Upper lobe of left lung (tissue), 6 donors: ENCODE results near the gene FBXL17. TPM values are rescaled to one million over a fixed set of nuclear protein-coding genes. Genes with fewer than 3 reads are reported as not detected.
"Not testable (repeated sequence)": the region's sequence is repeated elsewhere in the genome, so short reads cannot be mapped to it uniquely, and the experiment has no call there.

Experiments
- ATAC-seq, 2 donors: fragments of 200-7000 bp; cut with Tn5 transposase; one replicate each; pipeline ENCODE4 v1.9.1; 2022; ENCODE audit warnings: mild to moderate bottlenecking in 2 of 2, moderate library complexity in 2 of 2; ENCODE audit not compliant: low FRiP score in 2 of 2
- DNase-seq, 2 donors: peaks; one replicate each; pipeline ENCODE4 v3.0.0-alpha.2; 2019 to 2020
- H3K27ac ChIP-seq, 4 donors: fragments of 200-600 bp; sonication (generic); one replicate each; pipeline ENCODE4 v1.5.1; 2016 to 2019
- H3K27me3 ChIP-seq, 4 donors: fragments of 200-600 bp; sonication (generic); one replicate each; pipeline ENCODE4 v1.5.1; 2017 to 2019
- H3K36me3 ChIP-seq, 4 donors: fragments of 200-600 bp; sonication (generic); one replicate each; pipeline ENCODE4 v1.5.1; 2016 to 2019
- H3K4me1 ChIP-seq, 4 donors: fragments of 200-600 bp; sonication (generic); one replicate each; pipeline ENCODE4 v1.5.1; 2018 to 2019
- H3K4me3 ChIP-seq, 4 donors: fragments of 200-600 bp; sonication (generic); one replicate each; pipeline ENCODE4 v1.5.1; 2017 to 2019; ENCODE audit warnings: mild to moderate bottlenecking in 2 of 4, moderate library complexity in 1 of 4
- H3K9me3 ChIP-seq, 4 donors: fragments of 200-600 bp; sonication (generic); one replicate each; pipeline ENCODE4 v1.5.1; 2018 to 2019
- EP300 ChIP-seq, 4 donors: sonication (generic); formaldehyde crosslinking; IDR thresholded peaks; one replicate each; pipeline ENCODE4 v1.5.1; 2017; ENCODE audit warnings: antibody characterized with exemption in 4 of 4, control low read depth in 2 of 4
- POLR2A ChIP-seq, 4 donors: fragments of 450-650 bp; IDR thresholded peaks; one replicate each; pipeline ENCODE4 v1.5.1; 2016 to 2017; ENCODE audit warnings: antibody characterized with exemption in 4 of 4, mild to moderate bottlenecking in 2 of 4
- POLR2AphosphoS5 ChIP-seq, 2 donors: sonication (generic); formaldehyde crosslinking; IDR thresholded peaks; one replicate each; pipeline ENCODE4 v1.5.1; 2017; ENCODE audit warnings: antibody characterized with exemption in 2 of 2
- WGBS, 2 donors: methylation state at CpG; one replicate each; pipeline ENCODE4 v1.1.5; 2017 to 2018; 5-methylcytosine and 5-hydroxymethylcytosine counted together
- total RNA-seq, 6 donors: library from RNA; depleted of rRNA in 4 of 6; stranded (reverse); fragments of >200 nt in 4 of 6; gene quantifications; one replicate each; pipeline versions ENCODE4 v1.1.0 to v1.2.1, GENCODE V29; 2016 to 2021
- TF ChIP-seq, protein P1 (sequence below), 6 experiments: fragments of 450-650 bp in 4 of 6; fragments of 200-600 bp in 2 of 6; sonication (generic) in 2 of 6; IDR thresholded peaks; one replicate each; pipeline ENCODE4 v1.5.1; 2016 to 2019; ENCODE audit warnings: antibody characterized with exemption in 6 of 6
- donor health status: DM: no; HTN: no; CAD: no; lungs with moderate emphysema.
- donor health status: DM: no; HTN: yes; CAD: no; lungs with severe emphysema.

FBXL17 gene
- total RNA-seq, 6 donors from 2014 or later: 10.0 to 47.1 (median 16.9) TPM

DNA sequence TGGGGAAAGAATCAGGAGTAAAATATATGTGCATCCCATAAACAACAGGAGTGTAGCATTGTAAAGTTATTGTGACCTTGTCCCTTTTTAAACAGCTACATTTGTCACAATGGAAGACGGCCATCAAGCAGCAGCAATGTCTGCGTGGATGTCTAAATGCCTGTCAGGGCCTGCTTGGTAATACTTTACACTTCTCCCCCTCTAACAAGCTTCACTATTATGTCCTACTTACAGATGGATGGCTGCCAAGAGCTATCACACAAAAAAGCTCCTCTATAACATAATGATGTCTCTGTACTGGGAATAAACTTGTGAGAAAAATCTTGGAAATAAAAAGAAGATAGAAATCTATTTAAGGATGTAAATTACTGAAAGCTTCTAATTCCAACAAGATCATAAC is 213.0 kb downstream of the FBXL17 start:
- Histone ChIP-seq H3K36me3 (no peaks in the 10 kb centered on the region), H3K27me3 (no peaks in the 10 kb centered on the region), H3K9me3 (no peaks in the 10 kb centered on the region), H3K4me3 (no peak overlapping the region), H3K4me1 (no peaks in the 10 kb centered on the region), H3K27ac (no peak overlapping the region)
- ATAC-seq (no peak), DNase-seq (no peak)
- no peak for TF ChIP-seq EP300 (IDR thresholded peaks at IDR 0.05)
- no peak for TF ChIP-seq POLR2AphosphoS5 (IDR thresholded peaks at IDR 0.05)
- no peak for TF ChIP-seq POLR2A (IDR thresholded peaks at IDR 0.05)
- TF ChIP-seq, protein P1, sequence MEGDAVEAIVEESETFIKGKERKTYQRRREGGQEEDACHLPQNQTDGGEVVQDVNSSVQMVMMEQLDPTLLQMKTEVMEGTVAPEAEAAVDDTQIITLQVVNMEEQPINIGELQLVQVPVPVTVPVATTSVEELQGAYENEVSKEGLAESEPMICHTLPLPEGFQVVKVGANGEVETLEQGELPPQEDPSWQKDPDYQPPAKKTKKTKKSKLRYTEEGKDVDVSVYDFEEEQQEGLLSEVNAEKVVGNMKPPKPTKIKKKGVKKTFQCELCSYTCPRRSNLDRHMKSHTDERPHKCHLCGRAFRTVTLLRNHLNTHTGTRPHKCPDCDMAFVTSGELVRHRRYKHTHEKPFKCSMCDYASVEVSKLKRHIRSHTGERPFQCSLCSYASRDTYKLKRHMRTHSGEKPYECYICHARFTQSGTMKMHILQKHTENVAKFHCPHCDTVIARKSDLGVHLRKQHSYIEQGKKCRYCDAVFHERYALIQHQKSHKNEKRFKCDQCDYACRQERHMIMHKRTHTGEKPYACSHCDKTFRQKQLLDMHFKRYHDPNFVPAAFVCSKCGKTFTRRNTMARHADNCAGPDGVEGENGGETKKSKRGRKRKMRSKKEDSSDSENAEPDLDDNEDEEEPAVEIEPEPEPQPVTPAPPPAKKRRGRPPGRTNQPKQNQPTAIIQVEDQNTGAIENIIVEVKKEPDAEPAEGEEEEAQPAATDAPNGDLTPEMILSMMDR (IDR thresholded peaks at IDR 0.05): no peak
- WGBS, 2 donors: 77 to 88% methylated on average over 2 of the region's 2 CpGs

DNA sequence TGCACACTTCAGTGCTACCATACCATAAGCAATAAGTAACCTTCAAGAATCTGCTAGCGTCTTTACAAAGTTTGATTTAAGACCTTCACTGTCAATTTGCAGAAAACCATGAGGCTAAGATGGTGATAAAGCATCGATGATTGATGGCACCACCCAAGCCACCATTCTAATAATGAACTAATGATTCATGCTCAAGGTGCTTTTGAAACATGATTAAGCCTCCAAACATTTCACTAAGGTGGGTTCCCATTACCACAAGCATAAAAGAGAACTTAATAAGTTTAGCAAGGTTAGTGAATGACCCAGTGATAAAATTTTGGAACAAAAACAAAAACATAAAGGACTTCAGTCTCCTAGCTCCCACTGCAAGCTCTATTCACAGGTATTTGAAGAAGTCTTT is 214.7 kb downstream of the FBXL17 start:
- no peak overlapping the region for H3K27ac ChIP-seq
- no peak overlapping the region for H3K4me3 ChIP-seq
- no peaks in the 10 kb centered on the region for H3K9me3 ChIP-seq
- TF ChIP-seq EP300 (IDR thresholded peaks at IDR 0.05): no peak
- TF ChIP-seq, protein P1 (IDR thresholded peaks at IDR 0.05): no peak
- TF ChIP-seq POLR2AphosphoS5 (IDR thresholded peaks at IDR 0.05): no peak
- no peak for TF ChIP-seq POLR2A (IDR thresholded peaks at IDR 0.05)
- no peaks in the 10 kb centered on the region for H3K36me3 ChIP-seq
- H3K4me1 ChIP-seq: no peaks in the 10 kb centered on the region
- no peaks in the 10 kb centered on the region for H3K27me3 ChIP-seq
- WGBS, 2 donors: 98 to 99% methylated on average over 2 of the region's 2 CpGs
- DNase-seq (no peak), ATAC-seq (no peak)

DNA sequence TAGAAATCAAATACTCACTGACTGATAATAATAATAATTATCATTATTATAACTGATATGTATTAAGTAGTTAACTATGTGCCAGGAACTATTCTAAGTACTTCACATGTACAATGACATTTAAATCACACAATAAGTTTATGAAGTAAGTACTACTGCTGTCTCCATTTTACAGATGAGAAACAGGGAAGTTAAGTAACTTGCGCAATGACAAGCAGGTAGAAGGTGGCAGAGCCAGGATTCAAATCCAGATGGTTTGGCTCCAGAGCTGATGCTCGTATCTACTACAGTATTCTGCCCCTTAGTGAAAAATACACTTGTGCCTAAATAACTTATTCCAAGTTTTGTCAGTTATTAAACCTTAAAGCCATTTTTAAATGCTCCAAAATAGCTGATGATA is 217.3 kb downstream of the FBXL17 start:
- WGBS, 2 donors: 87 to 92% methylated on average over 2 of the region's 2 CpGs
- no peak for ATAC-seq
- no peak for DNase-seq
- no peaks in the 10 kb centered on the region for H3K9me3 ChIP-seq
- H3K27ac ChIP-seq: no peak overlapping the region
- no peaks in the 10 kb centered on the region for H3K27me3 ChIP-seq
- TF ChIP-seq POLR2AphosphoS5 (IDR thresholded peaks at IDR 0.05) (no peak), EP300 (IDR thresholded peaks at IDR 0.05) (no peak), POLR2A (IDR thresholded peaks at IDR 0.05) (no peak)
- TF ChIP-seq, protein P1 (IDR thresholded peaks at IDR 0.05): no peak
- H3K4me1 ChIP-seq: no peaks in the 10 kb centered on the region
- no peaks in the 10 kb centered on the region for H3K36me3 ChIP-seq
- no peak overlapping the region for H3K4me3 ChIP-seq

DNA sequence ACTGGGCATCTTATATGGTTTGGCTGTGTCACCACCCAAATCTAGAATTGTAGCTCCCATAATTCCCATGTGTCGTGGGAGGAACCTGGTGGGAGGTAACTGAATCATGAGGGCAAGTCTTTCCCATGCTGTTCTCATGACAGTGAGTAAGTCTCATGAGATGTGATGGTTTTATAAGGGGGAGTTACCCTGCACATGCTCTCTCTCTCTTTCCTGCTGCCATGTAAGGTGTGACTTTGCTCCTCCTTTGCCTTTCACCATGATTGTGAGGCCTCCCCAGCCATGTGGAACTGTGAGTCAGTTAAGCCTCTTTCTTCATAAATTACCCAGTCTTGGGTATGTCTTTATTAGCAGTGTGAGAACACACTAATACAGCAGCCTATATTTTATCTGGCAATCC is 229.0 kb downstream of the FBXL17 start:
- not testable (repeated sequence) for H3K4me1 ChIP-seq, H3K27me3 ChIP-seq, H3K4me3 ChIP-seq, H3K9me3 ChIP-seq, H3K27ac ChIP-seq, H3K36me3 ChIP-seq, ATAC-seq, DNase-seq
- WGBS, 2 donors: 96 to 100% methylated on average over 1 of the region's 1 CpG

GRCh38 chr5:108149369-108149768 is 232.5 kb downstream of the FBXL17 start:
- no peak for TF ChIP-seq POLR2A (IDR thresholded peaks at IDR 0.05)
- 97 to 100% methylated on average over 1 of the region's 1 CpG for WGBS, 2 donors
- no peaks in the 10 kb centered on the region for H3K27me3 ChIP-seq
- DNase-seq: no peak
- H3K36me3 ChIP-seq: peaks cover 0 to 3% (median 0%) of the 10 kb centered on the region in 4 donors
- H3K9me3 ChIP-seq: no peaks in the 10 kb centered on the region
- no peak overlapping the region for H3K4me3 ChIP-seq
- H3K27ac ChIP-seq: no peak overlapping the region
- no peak for ATAC-seq
- H3K4me1 ChIP-seq: peaks cover 0 to 4% (median 0%) of the 10 kb centered on the region in 4 donors

DNA sequence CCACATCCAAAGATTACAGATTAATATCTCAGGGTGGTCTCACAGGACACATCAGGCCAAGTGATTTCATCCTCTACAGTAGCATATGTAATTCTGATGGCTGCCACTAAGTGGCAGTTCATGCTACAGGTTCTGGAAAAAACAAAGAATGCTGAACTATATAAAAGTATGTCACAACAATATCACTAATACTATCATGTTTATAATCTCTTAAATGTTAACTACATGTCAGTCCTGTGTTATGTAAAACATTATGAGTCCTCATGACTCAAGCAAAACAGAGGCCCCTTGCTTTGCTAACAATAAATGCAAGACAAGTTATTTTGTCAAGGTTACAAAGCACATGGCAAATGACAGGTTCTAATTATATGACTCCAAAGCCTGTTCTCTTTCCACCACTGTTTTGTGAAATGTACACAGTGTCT is 233.2 kb downstream of the FBXL17 start:
- Histone ChIP-seq H3K36me3 (peaks cover 0 to 3% (median 0%) of the 10 kb centered on the region in 4 donors), H3K4me1 (peaks cover 0 to 4% (median 0%) of the 10 kb centered on the region in 4 donors), H3K4me3 (no peak overlapping the region), H3K27me3 (no peaks in the 10 kb centered on the region), H3K9me3 (no peaks in the 10 kb centered on the region), H3K27ac (no peak overlapping the region)
- TF ChIP-seq, protein P1 (IDR thresholded peaks at IDR 0.05): peak in 5 of 6 experiments; percentile 10 to 28 (median 17)
- TF ChIP-seq EP300 (IDR thresholded peaks at IDR 0.05): no peak
- ATAC-seq (no peak), DNase-seq (no peak)
